ENCODE measurements around the gene DUSP28.
A peak's percentile ranks its signal among the peaks of the same experiment; 100 is the strongest.

Gene DUSP28

DNA sequence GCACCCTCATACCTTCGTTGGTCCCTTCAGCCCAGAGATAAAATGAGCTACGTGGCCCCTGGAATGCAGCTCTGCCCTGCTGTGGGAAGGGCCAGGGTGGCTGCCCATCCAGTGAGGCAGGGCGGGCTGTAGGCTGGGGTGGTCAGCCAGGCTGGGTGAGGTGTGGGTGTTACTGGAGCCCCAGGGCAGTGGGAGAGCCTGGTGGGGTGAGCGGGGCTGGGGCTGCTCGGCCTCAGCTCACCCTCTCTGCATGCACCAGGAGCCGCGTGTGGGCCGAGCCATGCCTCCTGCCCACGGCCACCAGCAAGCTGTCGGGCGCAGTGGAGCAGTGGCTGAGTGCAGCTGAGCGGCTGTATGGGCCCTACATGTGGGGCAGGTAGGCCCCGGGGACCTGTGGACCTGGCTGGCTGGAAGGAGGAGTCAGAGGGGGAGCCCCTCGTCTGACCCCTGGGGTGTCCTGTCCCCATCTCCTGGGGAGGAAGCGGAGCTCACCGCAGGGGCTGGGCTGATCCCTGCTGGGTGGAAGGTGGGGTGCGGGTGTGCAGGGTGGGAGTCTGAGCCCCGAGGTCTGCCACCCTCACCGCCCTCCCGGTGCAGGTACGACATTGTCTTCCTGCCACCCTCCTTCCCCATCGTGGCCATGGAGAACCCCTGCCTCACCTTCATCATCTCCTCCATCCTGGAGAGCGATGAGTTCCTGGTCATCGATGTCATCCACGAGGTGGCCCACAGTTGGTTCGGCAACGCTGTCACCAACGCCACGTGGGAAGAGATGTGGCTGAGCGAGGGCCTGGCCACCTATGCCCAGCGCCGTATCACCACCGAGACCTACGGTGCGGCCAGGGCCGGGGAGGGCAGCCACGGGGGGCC is 13.6 kb downstream of the DUSP28 start:
- no peak for DNase-seq

- no peak for DNase-seq
Measured at GRCh38 chr2:240574386-240575100, 14.4 kb downstream of the DUSP28 start.

DNA sequence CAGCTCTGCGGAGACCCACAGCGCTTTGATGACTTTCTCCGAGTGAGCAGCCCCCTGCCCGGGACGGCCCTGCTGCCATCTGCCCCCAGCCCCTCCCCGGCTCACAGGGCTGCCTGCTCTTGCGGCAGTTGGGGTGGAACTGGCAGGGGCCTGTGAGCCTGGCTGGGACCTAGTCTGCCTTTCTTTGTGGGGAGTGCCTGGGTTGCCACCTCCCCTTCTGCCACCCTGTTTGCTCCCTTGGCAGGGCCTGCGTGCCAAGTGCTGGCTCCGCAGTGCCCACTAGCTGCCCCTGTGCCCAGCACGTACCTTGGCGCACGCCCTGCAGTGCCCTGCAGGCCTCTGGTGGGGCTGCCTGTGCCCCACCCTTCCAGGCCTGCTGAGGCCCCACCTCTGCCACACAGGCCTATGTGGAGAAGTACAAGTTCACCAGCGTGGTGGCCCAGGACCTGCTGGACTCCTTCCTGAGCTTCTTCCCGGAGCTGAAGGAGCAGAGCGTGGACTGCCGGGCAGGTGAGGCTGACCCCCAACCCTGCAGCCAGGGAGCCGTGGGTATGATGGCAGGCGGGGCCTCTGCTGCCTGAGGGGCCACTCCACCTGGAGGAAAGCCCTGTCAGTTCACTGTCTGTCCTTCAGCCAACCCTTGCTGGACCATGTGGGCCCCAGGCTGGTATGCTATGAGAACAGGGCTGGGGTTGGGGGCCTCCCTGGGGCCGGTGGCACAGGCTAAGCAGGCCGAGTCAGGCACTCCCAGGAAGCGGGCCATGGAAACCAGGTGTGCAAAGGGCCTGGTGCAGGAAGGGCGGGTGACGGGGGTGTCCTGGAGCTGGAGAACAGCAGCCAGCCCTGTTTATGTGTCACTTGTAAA is 15.2 kb downstream of the DUSP28 start:
- DNase-seq: no peak

DNA sequence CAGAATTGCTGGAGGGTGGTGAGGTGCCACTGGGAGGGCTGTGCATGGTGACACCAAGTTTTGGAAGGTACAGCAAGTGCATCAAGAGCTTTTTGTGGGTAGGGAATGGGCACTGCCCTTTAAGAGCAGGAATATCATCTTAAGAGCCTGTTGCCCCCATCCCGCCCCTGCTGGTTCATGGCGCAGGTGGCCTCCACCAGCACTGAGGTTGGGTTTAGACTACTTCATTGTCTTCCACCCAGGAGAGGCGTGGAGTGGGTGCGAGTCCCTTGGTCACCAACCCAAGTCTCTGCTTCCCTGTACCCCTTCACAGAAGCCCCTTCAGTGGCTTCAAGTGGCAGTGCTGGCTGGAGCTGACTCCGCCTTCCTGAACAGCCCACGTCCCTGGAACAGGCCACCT is 15.9 kb downstream of the DUSP28 start:
- no peak for DNase-seq

GRCh38 chr2:240576436-240577205 is 16.5 kb downstream of the DUSP28 start:
- no peak for DNase-seq

DNA sequence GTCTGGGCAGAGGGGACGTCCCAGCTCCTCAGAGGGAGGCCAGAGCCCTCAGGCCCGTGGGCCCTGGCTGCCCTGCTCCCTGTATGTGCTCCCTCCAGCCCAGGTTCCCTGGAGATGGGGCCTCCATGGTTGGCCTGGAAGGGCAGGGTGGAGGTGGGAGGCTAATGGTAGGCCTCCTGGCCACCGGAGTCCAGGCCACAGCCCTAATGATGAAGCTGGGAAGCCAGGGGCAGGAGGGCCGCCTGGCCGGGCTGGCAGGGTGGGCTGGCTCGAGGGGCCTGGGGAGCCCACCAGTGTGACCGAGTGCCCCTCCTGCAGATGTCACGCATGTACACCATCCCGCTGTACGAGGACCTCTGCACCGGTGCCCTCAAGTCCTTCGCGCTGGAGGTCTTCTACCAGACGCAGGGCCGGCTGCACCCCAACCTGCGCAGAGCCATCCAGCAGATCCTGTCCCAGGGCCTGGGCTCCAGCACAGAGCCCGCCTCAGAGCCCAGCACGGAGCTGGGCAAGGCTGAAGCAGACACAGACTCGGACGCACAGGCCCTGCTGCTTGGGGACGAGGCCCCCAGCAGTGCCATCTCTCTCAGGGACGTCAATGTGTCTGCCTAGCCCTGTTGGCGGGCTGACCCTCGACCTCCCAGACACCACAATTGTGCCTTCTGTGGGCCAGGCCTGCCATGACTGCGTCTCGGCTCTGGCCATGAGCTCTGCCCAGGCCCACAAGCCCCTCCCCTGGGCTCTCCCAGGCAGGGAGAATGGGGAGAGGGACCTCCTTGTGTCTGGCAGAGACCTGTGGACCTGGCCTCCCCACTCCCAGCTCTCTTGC is 17.3 kb downstream of the DUSP28 start:
- DNase-seq: no peak

DNA sequence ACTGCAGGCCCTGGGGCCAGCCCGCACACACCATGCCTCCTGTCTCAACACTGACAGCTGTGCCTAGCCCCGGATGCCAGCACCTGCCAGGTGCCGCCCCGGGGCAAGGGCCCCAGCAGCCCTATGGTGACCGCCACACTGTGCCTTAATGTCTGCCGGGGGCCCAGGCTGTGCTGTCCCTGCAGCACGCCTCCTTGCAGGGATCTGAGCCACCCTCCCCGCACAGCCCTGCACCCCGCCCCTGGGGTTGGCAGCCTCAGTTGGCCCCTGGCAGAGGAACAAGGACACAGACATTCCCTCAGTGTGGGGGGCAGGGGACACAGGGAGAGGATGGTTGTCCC is 17.9 kb downstream of the DUSP28 start:
- no peak for DNase-seq

GRCh38 chr2:240578488-240578887 is 18.3 kb downstream of the DUSP28 start:
- no peak for DNase-seq

DNA sequence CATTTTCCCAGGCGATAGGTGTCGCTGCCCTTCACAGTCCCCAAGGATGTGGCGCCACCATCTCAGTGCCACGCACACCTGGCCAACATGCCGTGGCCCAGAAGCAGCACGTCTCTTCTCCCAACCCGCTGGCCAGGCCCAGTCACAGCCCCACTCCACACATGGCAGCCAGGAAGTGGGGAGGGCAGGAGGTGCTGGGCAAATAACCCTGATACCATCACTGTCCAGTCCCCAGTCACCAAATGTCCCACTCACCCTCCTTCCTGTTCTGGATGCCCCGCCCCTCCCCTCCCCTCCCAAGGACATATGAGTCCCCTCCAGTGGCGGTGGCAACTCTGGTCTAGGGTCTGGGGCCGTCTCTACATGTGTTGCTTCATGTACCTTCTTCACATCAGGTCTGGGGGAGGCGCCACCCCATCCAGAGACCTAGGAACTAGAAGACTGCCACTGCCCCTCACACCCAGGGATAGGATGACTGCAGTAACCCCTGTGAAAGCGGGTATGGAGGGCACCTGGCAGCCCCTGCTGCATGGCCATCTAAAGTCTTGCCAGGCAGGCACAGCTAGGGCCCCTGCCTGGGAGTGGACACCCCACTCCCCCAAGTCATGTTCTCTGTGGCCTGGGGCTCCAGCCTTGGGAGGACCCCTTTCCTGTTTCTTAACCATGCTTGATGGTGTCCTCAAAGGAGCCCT is 19.1 kb downstream of the DUSP28 start:
- no peak for DNase-seq

- no peak for DNase-seq
Measured at GRCh38 chr2:240579771-240580614, 19.8 kb downstream of the DUSP28 start.

- DNase-seq: no peak
Measured at GRCh38 chr2:240581811-240582210, 21.7 kb downstream of the DUSP28 start.

GRCh38 chr2:240582781-240583180 is 22.6 kb downstream of the DUSP28 start:
- no peak for DNase-seq

DNA sequence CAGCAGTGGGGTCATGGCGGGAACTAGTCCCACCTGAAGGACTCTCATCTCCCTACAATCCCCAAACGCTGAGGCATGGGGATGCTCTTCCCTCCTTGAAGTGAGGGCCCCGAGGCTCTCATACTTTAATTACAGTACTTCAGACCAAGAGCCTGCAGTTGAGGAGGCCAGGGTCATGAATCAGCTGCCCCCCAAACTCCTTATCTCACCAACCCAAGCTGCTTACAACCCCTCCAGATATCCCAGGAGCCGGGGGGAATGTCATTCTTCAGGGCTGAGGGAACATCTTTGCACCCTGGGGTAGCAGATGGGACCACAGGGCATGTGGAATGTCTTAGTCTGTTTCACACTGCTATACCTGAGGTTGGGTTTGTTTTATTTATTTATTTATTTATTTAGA is 23.6 kb downstream of the DUSP28 start:
- DNase-seq: no peak

- DNase-seq: peak; percentile 53
Measured at GRCh38 chr2:240584486-240585031, 24.4 kb downstream of the DUSP28 start.

- DNase-seq: no peak
Measured at GRCh38 chr2:240585101-240585500, 24.9 kb downstream of the DUSP28 start.

DNA sequence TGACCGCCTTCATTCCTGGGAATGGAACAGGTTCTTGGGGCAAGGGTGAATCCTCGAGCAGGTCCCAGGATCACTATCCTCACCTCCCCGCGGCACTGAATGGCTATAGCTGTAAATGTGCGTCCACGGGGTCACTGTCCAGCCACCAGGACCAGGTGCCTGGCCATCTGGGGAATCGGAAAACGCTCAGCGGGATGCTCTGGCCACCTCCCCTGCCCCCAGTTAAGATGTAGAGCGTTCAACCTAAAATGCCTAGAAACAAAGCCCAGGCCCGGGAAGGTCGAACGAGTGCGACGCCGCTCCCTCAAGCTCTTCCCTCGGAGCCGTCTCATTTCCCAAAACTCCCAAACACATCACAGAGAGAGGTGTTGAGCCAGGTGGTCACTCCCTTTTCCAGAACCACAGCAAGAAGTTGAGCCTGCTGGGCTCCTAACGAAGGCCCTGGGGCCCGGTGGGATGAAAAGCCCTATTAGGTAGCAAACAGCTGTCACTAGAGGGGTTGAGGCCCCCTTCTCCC is 25.6 kb downstream of the DUSP28 start:
- DNase-seq: no peak

DNA sequence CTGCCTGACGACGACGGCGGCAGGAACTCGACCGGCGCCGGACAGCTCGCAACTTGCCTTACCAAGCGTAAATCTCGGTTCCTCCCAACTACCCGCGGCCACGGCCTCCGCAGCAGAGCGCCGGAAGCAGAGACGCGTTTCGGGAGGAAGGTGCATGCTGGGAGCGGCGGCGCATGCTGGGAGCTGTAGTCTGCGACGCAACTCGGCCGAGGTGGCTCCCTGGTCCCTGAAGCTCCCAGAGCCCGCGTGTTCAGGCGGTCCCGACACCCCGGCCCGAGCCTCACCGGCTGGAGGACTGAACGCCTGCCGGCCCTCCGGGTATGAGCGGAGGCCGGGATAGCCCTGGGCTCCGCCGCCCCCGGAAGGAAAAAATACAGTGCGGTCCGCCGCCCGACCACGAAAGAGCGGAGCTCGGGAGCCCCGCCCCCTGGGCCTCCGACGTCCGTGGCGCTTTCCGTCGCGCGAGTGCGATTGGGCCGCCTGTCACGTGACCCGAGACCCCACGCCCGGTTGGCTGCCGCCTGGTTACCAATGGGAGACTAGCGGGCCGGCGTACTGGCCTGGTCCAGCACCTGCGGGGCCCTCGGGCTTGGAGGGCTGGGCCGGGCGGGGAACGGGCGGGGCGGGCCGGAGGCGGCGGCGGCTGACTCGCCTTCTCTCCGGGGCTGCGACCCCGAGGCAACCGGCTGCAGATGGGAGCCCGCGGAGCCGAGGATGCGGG is 26.2 kb downstream of the DUSP28 start, which contains the start of gene CAPN10:
Gene CAPN10 (plus strand): TSS at position 537 of the 721 bp plus-strand sequence. CDS start 178 bp downstream, at position 715.
- DNase-seq: peak; percentile 95

DNA sequence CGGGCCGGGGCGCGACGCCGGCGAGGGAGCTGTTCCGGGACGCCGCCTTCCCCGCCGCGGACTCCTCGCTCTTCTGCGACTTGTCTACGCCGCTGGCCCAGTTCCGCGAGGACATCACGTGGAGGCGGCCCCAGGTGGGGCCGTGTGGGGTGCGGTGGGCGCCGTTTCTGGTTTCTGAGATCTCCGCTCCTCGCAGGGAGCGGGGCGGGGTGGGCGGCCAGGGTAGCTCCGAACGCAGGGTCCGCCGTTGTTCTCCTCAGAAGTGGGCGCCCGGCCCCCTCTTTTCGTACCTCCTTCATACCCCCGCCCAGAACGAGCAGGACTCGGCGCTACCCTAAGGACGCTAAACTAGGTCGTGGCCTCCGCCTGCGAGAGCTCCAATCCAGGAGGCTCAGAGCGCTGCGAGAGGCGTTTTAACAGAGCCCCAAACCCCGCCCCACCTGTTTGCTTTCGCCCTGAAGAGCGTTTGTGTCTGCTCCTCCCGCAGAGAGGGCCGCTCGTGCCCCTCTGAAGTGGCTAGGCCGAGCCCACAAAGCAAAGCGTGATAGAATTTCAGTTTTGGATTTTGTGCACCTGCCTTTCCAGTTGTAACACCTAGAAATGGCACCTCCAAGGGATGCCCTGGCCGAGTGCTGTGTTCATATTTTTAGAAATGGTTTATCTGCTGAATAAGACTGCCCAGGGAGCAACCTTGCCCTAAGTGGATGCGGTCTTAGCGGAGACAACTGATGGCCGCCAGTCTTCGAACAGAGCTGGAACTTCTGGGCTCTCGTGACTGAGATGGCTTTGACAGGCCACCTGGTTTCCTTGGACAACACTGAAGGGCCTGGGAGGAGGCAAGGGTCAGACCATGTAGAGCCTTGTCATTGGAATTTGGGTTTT is 27.0 kb downstream of the DUSP28 start:
- DNase-seq: peak; percentile 48

Data from hematopoietic multipotent progenitor cell treated with erythropoietin and hydrocortisone succinate and interleukin-3 and kit ligand, for 8 days (in vitro differentiated cells).